Left hindlimb (tissue), 1 donor: ENCODE results near the gene IGF2.

Source experiments
- DNase-seq: peaks from one replicate; pipeline ENCODE4 v3.0.0-alpha.2; 2018

The IGF2 gene

DNA sequence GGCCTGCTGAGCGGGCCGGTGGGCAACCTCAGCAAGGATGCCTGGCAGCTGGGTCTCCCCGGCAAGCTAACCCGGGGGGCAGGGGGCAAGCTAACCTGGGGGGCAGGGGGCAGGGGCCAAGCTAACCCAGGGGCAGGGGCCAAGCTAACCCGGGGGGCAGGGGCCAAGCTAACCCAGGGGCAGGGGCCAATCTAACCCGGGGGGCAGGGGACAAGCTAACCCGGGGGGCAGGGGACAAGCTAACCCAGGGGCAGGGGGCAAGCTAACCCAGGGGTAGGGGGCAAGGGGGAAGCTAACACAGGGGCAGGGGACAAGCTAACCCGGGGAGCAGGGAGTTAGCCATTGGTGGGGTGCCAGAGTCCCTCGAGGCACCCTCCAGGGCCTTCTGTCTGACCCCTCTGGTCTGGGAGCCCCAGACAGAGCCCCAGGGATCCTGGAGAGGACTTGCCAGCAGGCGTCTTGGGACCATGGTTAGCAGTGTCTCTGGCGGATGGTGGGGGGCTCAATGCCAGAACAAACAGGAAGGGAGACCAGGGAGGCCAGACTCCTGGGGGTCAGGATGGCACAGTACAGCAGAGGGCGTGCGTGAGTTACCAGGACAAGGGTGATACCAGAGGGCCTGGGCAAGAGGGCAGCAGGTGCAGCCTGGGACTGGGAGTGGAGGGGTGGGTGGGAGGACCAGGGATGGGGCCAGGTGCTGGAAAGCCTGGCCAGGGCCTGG, 16.1 kb downstream of the IGF2 start:
- peak; percentile 36 for DNase-seq

DNA sequence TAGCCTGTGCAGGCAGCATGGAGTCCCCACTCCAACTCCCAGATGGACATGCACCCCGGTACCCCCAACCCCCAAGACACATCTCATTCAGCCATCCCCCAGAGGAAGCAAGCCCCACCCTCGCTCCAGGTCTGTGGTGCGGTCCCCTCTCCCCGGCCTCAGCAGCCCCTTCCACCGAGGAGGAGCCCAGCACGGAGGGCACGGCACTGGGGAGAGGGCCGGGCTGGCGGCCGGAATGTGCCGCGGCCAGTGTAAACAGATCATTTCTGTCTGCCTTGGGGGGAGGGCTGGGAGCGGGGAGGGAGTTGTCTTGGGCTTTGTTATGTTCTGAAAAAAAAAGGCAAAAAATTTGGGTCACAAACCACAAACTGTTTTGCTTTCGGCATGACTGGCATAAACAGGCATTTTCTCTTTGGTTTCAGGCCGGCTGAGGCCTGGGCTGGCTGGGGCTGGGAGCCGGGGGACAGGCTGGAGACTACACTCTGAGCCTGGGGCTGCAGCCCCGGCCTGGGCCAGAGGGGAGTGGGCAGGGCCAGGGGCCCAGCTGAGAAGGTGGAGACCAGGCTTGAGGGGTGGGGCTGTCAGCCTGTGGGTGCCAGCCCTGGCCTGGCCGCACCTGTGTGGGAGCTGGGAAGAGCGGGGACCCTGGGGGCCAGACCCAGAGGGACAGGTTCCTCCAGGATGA, 16.8 kb downstream of the IGF2 start:
- DNase-seq = peak; percentile 51

DNA sequence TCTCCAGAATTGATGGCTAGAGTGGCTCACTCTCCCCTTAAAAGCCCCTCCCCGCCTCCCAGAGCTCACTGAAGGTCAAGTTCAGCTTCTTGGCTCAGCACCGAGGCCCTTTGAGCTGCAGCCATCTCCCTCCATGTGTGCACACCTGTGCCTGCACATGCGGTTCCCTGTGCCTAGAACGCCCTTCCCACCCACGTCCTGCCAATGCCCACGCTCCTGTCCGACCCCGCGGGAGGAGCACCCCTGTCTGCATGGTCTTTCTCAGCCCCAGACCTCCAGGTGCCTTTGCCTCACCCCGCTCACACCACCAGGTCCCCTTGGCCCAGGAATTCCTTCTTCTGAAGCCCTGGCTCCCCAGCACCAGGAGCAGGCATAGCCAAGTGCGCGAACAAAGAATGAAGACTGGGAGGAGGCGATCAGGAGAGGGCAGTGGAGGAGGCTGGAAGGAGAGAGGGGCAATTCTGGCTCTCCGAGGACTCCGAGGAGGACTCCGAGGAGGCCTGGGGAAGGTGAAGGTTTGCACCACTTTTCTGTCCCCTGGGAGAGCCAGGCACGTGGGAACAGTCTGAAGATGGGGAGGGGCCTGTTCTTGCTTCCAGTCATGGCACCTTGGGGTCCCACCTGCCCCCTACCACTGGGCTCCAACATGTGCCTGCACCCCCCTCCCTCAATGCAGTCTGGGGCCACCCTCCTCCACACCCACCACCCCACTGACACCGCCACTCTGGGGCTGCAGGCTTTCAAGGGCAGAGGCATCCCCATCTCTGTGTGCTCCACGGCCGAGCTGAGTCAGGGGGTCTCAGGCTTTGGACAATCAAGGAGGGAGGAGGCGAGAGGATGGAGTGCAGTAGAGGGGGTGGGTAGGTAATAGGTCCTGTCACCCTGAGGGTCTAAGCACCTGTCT, 17.7 kb downstream of the IGF2 start:
- peak; percentile 28 for DNase-seq

DNA sequence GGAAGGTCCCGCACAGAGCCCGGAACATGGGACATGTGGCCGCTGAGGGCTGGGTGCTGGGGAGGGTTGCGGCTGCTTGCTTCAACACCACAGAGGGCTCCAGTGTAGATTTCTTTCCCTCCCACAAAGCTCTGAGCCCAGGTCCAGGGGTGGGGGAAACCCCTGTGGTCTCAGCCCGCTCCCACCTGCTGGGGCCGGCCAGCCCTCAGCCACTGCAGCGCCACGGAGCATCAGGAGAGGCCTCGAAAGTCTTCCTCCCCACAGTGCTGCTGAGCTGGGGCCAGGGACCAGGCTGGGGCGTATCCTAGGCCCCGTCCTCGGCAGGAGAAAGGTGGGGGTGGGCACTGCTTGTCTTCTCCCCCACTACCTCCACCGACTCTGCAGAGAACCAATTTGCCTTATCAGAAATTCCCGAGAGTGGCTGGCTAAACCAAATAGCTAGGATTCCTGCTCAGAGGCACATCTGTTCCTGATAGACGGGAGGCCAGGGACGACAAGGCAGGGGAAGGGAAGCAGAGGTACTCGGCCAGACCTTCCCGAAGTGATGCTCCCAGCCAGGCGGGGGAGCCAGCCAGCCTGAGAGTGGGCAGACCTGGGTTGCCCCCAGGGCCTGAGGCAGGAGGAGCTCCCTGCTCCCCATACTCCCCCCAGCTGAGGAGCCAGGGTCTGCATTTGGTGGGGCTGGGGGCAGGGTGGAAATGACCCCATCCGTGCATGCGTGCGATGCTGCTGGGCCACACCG, 18.7 kb downstream of the IGF2 start:
- DNase-seq = peak; percentile 24

DNA sequence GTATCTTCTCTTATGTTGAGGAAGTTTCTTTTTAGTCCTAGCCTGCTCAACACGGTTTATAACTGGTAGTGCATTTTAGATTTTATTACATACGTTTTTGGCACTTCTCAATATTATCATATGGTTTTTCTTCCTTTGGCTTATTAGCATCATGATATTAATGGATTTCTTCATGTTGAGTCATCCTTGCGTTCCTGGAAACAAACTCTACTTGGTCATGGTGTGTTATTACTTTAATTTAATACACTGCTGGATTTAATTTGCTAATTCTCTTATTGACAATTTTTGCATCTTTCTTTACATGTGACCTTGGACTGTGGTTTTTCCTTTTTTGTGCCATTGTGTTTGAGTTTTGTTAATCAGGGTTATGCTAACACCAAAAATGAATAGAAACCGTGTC, 20.5 kb downstream of the IGF2 start:
- no peak for DNase-seq

DNA sequence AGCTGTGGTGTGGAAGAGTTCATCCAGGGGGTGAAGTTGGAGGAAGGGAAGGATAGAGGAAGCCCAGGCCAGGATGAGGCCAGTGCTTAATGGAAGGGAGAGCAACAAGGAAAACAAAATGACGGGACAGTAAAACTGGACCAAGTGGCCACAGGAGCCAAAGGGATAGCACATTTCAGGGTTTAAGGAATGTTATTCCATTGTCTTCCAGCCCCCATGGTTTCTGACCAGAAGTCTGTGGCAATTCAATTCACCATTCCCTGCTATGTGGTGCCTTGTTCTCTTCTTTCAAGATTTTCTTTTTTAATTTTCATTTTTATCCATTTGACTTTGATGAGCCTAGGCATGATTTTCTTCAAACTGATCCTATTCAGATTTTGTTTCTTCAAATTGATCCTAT, 22.5 kb downstream of the IGF2 start:
- no peak for DNase-seq

DNA sequence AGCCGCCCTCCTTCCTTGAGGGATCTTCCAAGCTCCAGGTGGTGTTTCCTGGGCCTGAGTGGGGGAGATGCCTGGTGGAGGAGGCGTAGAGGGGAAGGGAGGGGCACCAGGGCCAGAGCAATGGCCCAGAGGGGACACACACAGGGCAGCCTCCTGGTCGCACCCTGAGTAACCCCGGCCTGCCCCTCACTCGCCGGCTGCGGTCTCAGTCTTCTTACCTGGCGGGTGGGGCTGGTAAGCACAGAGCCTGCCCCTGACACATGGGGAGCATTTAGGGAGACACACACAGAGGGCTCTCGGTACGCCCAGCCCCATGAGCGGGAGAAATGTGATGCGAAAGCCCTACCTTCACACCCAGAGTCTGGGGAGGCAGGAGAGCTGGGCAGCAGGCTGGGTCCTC, 23.9 kb downstream of the IGF2 start:
- peak; percentile 1 for DNase-seq

DNA sequence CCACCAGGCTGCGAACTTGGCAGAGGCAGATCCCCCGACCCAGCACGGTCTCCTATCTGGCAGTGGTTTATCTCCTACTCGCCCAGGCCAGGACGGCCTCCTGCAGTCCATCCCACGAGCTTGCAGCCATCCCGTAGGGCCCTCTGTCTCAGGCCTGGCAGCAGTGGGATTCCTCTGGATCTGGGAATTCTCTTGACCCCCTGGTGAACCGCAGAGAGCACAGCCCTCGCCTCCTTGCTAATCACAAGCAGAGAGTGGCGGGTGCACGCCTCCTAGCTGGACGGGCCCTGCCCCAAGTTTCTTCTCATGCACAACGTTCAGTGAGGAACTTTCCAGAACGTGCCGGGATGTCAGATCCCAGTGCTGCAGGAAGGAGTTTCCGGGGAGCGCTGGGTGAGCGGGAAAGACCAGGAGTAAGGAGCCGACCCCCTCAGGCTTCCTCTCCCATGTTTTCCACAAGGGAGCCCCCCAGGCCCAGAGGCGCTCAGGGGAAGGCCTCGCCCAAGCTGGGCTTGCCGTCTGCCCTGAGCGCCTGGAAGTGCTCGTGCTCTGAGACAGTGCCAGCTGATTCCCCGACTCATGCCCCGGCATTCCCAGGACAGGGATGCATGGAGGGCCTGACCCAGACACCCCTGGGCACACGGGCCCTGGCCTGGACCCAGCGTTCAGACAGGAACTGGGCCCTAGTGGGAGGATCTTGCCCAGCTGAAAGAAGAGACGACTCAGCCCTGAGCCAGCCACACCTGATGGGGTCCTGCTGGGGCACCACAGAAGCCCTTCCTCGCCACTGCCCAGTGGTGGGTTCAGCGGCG, 24.6 kb downstream of the IGF2 start:
- peak; percentile 34 for DNase-seq

DNA sequence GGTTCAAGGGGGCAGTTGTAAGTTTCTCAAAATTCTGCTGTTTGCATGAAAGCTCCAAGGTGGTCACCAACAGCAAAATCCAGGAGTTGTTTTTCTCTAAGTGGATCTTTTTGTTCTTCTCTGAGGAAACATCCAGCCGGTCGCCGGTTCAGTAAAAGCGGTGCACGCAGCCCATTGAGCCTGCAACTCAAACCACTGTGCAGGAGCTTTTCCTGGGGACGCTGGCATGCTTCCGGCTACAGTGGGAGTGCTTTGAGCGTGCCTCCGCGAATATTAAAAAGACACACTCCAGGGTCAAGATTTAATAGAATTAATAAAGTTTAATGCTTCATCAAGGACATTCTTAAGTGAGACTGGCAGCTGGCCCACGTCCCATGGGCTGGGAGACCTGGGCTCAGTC, 25.4 kb downstream of the IGF2 start:
- peak; percentile 2 for DNase-seq

DNA sequence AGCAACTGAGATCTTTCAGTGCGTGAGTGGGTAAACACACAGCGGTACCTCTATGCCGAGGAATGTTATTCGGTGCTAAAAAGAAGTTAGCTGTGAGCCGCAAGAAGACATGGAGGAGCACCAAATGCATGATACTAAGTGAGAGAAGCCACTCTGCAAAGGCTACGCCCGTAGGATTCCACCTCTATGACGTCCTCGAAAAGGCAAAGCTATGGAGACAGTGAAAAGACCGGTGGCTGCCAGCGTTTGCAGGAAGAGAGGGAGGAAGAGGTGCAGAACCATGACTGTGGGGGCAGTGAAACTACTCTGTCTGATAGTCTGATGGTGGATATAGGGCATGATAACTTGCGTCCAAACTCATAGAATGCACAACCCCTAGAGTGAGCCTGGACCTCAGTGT, 28.7 kb downstream of the IGF2 start:
- peak; percentile 12 for DNase-seq

DNA sequence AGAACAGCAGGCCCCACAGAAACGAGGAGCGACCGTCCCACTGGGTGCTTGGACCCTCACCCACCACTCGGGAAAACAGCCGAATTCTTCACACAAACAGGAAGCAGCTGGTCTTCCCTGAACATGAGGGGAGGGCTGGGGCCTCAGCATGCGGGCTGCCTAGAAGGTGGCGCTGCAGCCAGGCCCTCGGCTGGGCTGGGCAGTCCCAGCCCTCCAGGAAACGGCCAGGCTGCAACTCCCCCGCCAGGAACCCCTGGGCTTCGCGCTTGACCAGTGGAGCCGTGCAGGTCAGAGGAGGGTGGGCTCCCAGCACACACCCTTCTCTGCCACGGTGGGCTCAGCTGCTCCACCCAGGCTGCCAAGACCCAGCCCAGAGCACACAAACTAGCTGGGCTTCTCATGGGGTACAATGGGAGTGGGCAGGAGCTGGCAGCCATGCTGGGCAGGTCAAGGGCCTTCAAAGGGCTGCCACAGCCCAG, 29.6 kb downstream of the IGF2 start:
- peak; percentile 42 for DNase-seq

DNA sequence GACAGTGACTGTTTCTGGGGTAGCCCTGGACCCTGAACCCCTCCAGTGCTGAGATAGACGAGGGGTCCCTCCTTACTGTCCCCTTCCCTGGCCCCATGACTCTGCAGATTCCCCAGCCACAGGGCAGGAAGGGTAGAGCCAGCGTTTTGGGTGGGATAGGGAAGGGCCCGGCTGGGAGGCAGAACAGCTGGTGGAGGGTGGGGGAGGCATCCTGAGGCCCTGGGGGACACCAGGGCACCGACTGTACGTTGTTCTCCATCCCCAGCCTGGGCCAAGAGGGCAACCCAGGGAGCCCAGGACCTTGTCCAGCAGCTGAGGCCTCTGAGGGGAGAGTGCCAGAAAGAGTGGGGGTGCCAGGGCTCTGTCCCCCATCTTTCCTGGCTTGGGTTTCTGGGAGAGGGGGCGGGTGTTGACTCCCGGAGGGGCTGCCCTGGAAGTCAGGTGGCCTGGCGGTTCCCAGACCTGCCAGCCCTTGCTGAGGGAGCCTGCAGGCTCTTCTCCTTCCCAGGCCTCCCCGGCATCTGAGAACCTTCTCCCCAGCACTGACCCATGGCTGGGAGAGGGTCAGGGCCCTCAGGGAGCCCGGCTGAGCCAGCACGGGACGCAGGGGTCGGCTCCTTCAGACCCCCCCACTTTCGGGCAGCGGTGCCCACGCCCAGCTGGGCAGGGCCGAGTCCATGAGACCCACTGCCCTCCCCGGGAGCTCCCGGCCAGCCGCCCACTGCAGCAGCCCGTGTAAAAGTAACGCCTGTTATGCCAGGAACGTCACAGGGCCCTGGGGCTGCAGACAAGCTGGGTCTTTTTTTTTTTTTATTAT, 30.3 kb downstream of the IGF2 start:
- peak; percentile 45 for DNase-seq

DNA sequence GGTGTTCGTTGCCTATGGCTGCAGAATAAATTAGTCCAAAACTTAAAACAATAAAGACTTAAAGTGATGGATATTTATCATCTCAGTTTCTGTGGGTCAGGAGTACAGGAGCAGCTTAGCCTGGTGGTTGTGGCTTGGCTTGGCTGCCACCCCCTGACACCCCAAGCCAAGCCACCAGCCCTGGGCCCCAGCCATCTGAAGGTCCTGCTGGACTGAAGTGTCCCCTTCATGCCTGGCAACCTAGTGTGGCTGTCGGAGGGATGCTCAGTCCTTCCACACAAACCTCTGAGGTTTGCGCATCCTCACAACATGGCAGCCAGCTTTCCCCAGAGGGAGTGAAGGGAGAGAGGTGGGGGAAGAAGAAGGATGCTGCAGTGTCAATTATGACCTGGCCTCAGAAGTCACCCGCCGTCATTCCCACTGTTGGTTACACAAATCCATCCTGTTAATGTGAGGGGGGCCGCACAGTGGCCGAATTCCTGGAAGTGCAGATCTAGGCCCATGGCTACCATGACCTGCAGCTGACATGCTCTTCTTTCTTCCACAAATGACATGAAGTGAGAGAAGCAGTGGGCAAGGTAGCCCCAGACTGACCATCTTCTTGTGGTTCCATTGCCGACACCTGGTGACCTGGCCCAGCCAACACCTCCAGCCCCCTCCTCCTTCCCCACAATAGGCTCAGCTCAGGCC, 31.1 kb downstream of the IGF2 start:
- DNase-seq = no peak

DNA sequence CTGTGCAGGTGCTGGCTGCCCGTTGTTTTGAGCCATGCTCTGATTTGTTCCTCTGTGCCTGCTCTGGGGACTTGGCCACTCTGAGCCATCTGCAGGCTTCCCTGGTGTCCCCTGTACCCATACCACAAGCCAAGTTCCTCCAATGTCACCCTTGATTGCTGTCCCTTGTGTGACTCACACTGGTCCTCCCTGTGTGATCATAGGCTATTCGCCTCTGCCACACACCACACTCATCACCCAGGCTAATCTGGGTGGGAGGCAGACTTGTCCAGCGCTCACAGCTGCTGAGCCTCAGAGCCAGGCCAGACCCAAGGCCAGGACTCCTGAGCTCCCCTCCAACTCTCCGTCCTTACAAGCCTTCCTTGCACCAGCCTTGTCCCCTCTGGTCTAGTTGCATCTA, 31.7 kb downstream of the IGF2 start:
- no peak for DNase-seq

DNA sequence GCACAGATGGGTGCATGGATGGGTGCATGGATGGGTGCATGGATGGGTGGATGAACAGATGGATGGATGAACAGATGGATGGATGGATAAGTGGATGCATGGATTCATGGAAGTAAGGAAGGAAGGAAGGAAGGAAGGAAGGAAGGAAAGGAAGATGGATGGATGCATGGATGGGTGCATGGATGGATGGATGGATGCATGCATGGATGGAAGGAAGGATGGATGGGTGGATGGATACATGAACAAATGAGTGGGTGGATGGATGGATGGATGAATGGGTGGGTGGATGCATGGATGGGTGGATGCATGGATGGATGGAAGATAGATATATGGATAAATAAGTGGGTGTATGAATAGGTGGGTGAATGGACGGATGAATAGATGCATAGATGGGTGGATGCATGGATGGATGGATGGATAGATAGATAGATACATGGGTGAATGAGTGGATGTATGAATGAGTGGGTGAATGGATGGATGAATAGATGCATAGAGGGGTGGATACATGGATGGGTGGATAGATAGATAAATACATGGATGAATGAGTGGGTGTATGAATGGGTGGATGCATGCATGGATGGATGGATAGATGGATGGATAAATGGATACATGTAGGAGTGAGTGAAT, 32.5 kb downstream of the IGF2 start:
- DNase-seq = no peak

DNA sequence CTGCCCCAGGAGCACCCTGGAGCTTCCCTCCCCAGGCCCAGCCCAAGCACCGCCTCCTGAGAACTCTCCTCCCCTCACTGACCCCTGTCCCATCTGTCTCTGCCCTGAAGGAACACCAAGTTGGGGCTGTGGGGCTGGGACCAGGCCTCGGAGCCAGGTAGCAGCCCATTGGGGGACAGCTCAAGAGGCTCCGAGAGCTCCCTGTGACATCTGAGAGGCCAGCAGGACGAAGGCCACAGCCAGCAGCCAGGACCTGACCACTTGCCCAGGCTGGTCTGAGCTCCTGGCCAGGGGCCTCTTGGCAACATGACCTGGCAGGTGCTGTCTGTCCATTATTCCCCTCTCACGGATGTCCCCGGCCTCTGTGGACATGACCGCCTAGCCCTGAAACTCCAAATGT, 33.7 kb downstream of the IGF2 start:
- DNase-seq = peak; percentile 21

DNA sequence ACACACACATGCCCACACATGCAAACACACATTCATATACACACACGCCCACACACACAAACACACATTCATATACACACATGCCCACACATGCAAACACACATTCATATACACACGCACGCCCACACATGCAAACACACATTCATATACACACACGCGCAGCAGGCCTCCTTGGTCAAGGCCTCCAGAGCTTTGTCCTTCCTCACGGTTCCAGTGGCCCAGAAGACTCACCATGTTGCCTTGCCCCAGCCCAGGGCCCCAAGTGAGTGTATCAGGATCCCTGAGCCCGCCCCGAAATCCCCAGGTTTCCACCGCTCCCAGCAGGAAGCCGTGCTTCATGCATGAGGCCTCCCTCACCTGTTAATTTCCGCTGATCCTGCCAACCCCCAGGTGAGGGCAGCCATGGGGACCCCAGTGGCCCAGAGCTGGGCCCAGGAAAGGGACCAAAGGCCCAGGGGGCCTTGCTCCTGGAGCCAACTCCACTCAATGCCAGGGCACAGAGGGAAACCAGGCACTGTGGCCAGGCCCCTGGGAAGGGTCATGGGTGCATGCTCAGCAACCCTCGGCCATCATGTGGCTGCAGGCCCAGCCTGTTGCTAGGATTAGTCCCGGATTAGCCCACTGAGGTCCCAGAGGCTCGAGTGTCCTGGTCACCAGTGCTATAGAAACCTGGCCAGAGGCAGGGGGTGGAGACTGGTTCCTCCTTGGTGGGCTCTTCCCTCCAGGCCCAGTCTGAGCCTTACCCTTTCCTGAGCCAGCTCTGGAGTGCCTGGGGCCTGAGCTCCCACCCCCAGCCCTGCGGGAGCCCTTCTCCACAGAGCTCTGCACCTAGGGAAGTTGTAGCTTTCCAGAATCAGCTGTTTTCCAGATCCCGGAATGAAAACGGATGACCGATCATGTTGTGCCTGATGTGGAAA, 34.4 kb downstream of the IGF2 start:
- DNase-seq = peak; percentile 17

DNA sequence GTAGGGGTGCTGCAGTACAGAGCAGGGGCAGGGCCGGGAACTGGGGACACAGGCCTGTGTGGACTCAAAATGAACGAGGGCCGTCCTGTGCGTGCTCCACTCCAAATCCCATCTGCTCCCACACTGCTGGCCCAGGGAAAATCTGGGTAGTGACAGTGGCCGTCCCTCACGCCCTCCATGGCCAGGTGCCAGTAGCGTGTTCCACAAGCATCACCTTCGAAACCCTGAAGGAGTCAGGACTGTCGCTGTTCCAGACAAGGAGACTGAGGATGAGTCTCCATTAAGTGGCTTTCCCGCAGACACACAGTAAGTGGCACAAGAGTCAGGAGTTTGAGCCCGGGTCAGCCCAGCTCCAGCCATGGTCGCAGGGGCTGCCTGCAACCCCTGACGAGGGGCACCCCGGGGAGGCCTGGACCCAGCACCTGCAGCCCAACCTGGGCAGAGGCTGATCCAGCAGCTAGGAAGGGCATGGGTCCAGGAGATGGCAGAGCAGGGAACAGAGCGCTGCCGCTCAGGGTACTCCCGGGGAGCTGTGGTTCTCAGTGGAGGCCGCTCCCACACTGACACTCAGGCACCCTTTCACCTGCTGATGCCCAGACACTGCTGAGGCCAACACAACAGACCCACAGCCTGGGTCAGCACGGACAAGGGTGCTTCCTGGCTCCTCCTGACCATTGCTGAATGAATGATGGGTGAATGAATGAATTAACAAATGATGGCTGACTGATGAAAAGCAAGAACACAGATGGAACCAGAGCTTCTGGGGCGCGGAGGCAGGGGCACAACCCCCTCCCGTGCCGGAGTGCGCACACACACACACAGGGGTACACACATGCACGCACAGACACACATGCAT, 35.3 kb downstream of the IGF2 start:
- peak; percentile 23 for DNase-seq
